GM19099 (cell line): ENCODE results near the gene GNG7.

Experiments used
- POLR2A ChIP-seq: IDR thresholded peaks from 3 replicates; pipeline ENCODE4 v1.6.1; 2011; ENCODE audit warnings: low read depth; ENCODE audit not compliant: insufficient read length; ENCODE audit errors: extremely low read depth

GNG7 gene

GRCh38 chr19:2569596-2570465 is 132.7 kb downstream of the GNG7 start:
- TF ChIP-seq POLR2A = no peak

GRCh38 chr19:2567996-2568395 is 134.5 kb downstream of the GNG7 start:
- no peak for TF ChIP-seq POLR2A

- TF ChIP-seq POLR2A = no peak
Observed at GRCh38 chr19:2567580-2567979, 134.9 kb downstream of the GNG7 start.

GRCh38 chr19:2561895-2562294 is 140.6 kb downstream of the GNG7 start:
- TF ChIP-seq POLR2A = peak; percentile 33

- no peak for TF ChIP-seq POLR2A
Observed at GRCh38 chr19:2561221-2561620, 141.3 kb downstream of the GNG7 start.

- no peak for TF ChIP-seq POLR2A
Observed at GRCh38 chr19:2560369-2560768, 142.1 kb downstream of the GNG7 start.

GRCh38 chr19:2558543-2558942 is 144.0 kb downstream of the GNG7 start:
- TF ChIP-seq POLR2A = no peak

GRCh38 chr19:2557093-2557440 is 145.4 kb downstream of the GNG7 start:
- TF ChIP-seq POLR2A = no peak

GRCh38 chr19:2556221-2557092 is 146.0 kb downstream of the GNG7 start:
- TF ChIP-seq POLR2A = no peak

- no peak for TF ChIP-seq POLR2A
Observed at GRCh38 chr19:2555422-2556220, 146.9 kb downstream of the GNG7 start.

GRCh38 chr19:2554856-2555255 is 147.6 kb downstream of the GNG7 start:
- TF ChIP-seq POLR2A = no peak

- no peak for TF ChIP-seq POLR2A
Observed at GRCh38 chr19:2553510-2553909, 149.0 kb downstream of the GNG7 start.

- TF ChIP-seq POLR2A = no peak
Observed at GRCh38 chr19:2552859-2553258, 149.6 kb downstream of the GNG7 start.

- TF ChIP-seq POLR2A = no peak
Observed at GRCh38 chr19:2551864-2552185, 150.7 kb downstream of the GNG7 start.

GRCh38 chr19:2551172-2551863 is 151.2 kb downstream of the GNG7 start:
- TF ChIP-seq POLR2A = no peak

GRCh38 chr19:2550431-2551171 is 151.9 kb downstream of the GNG7 start:
- no peak for TF ChIP-seq POLR2A
